GM18868 (cell line): Measurements from ENCODE around the gene TRAPPC3.

ENCODE experiments used
- ATAC-seq: cut with Tn5 transposase; IDR thresholded peaks from one replicate; pipeline ENCODE4 v1.9.1; 2021; ENCODE audit warnings: mild to moderate bottlenecking, moderate library complexity; ENCODE audit not compliant: unreplicated experiment

The TRAPPC3 gene

GRCh38 chr1:36154335-36154734 is 5.0 kb upstream of the TRAPPC3 start:
- no peak for ATAC-seq

- no peak for ATAC-seq
Observed at GRCh38 chr1:36153476-36153875, 4.2 kb upstream of the TRAPPC3 start.

GRCh38 chr1:36151845-36152203 is 2.5 kb upstream of the TRAPPC3 start:
- ATAC-seq: no peak

- ATAC-seq: no peak
Observed at GRCh38 chr1:36151134-36151844, 2.0 kb upstream of the TRAPPC3 start.

GRCh38 chr1:36150296-36151133 is 1.2 kb upstream of the TRAPPC3 start:
- peak; percentile 49 for ATAC-seq

GRCh38 chr1:36149973-36150295 is 648 bp upstream of the TRAPPC3 start:
- no peak for ATAC-seq

GRCh38 chr1:36148821-36149236 is 457 bp downstream of the TRAPPC3 start:
- no peak for ATAC-seq

- ATAC-seq: no peak
Observed at GRCh38 chr1:36144413-36144812, 4.9 kb downstream of the TRAPPC3 start.

- ATAC-seq: no peak
Observed at GRCh38 chr1:36143424-36143823, 5.9 kb downstream of the TRAPPC3 start.

- ATAC-seq: no peak
Observed at GRCh38 chr1:36142121-36142520, 7.2 kb downstream of the TRAPPC3 start.

GRCh38 chr1:36139521-36139920 is 9.8 kb downstream of the TRAPPC3 start:
- ATAC-seq: no peak

- ATAC-seq: no peak
Observed at GRCh38 chr1:36137776-36138175, 11.5 kb downstream of the TRAPPC3 start.

- ATAC-seq: no peak
Observed at GRCh38 chr1:36137226-36137625, 12.1 kb downstream of the TRAPPC3 start.

- ATAC-seq: no peak
Observed at GRCh38 chr1:36136535-36136934, 12.8 kb downstream of the TRAPPC3 start.

GRCh38 chr1:36135796-36136195 is 13.5 kb downstream of the TRAPPC3 start:
- no peak for ATAC-seq

GRCh38 chr1:36135330-36135667 is 14.0 kb downstream of the TRAPPC3 start:
- no peak for ATAC-seq

GRCh38 chr1:36134505-36135329 is 14.6 kb downstream of the TRAPPC3 start:
- no peak for ATAC-seq

GRCh38 chr1:36134031-36134430 is 15.3 kb downstream of the TRAPPC3 start:
- ATAC-seq: no peak

- no peak for ATAC-seq
Observed at GRCh38 chr1:36133484-36133883, 15.8 kb downstream of the TRAPPC3 start.

- ATAC-seq: no peak
Observed at GRCh38 chr1:36132029-36132428, 17.3 kb downstream of the TRAPPC3 start.

GRCh38 chr1:36128905-36129206 is 20.4 kb downstream of the TRAPPC3 start:
- ATAC-seq: no peak
